Epithelial cell of alveolus of lung (primary cell): ENCODE measurements around the gene HBA1. TPM values are rescaled to one million over a fixed set of nuclear protein-coding genes. Genes with fewer than 3 reads are reported as not detected.

Experiments
- total RNA-seq: library from RNA; depleted of rRNA; stranded (reverse); fragments of >200 nt; gene quantifications from 2 replicates; pipeline ENCODE4 v1.2.1, GENCODE V29; 2015

Gene HBA1
- total RNA-seq = not detected in 2 replicates

DNA sequence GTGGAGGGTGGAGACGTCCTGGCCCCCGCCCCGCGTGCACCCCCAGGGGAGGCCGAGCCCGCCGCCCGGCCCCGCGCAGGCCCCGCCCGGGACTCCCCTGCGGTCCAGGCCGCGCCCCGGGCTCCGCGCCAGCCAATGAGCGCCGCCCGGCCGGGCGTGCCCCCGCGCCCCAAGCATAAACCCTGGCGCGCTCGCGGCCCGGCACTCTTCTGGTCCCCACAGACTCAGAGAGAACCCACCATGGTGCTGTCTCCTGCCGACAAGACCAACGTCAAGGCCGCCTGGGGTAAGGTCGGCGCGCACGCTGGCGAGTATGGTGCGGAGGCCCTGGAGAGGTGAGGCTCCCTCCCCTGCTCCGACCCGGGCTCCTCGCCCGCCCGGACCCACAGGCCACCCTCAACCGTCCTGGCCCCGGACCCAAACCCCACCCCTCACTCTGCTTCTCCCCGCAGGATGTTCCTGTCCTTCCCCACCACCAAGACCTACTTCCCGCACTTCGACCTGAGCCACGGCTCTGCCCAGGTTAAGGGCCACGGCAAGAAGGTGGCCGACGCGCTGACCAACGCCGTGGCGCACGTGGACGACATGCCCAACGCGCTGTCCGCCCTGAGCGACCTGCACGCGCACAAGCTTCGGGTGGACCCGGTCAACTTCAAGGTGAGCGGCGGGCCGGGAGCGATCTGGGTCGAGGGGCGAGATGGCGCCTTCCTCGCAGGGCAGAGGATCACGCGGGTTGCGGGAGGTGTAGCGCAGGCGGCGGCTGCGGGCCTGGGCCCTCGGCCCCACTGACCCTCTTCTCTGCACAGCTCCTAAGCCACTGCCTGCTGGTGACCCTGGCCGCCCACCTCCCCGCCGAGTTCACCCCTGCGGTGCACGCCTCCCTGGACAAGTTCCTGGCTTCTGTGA is at the start of gene HBA1:
HBA1 (plus strand) TSS at position 204 of the 906 bp plus-strand sequence; CDS start at position 241, 37 bp downstream.

DNA sequence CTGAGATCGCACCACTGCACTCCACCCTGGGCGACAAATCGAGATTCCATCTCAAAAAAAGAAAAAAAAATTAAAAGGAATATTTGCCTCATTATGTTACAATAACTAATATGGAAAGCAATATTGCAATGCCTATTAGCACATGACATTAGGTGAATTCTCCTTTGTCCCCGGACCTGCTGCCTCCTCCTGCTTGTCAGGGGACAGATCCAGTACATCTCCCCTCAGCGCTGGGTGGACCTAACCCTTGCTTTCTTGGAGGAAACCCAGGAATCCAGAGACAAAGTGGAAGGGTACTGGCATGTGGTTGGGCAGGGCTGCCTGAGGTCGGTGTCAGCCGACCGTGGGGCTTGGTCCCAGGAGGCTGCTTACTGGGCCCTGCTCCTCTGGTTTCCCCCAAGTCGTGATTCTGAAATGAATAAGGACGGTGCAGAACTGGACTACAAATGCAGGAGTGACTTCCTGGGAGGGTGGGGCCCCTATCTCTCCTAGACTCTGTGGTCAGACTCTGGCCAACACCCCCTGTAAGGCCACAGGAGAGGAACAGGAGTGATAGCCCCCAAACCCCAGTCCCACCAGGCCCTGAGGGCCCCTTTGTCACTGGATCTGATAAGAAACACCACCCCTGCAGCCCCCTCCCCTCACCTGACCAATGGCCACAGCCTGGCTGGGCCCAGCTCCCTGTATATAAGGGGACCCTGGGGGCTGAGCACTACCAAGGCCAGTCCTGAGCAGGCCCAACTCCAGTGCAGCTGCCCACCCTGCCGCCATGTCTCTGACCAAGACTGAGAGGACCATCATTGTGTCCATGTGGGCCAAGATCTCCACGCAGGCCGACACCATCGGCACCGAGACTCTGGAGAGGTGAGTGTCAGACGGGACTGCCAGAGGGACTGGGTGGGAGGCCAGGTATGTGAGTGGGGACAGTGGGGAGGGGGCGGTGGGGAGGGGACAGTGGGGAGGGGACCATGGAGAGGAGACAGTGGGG is 24.0 kb upstream of the HBA1 start, which contains the start of gene HBZ:
HBZ (plus strand) TSS at position 504 of the 988 bp plus-strand sequence; CDS start at position 770, 266 bp downstream.

DNA sequence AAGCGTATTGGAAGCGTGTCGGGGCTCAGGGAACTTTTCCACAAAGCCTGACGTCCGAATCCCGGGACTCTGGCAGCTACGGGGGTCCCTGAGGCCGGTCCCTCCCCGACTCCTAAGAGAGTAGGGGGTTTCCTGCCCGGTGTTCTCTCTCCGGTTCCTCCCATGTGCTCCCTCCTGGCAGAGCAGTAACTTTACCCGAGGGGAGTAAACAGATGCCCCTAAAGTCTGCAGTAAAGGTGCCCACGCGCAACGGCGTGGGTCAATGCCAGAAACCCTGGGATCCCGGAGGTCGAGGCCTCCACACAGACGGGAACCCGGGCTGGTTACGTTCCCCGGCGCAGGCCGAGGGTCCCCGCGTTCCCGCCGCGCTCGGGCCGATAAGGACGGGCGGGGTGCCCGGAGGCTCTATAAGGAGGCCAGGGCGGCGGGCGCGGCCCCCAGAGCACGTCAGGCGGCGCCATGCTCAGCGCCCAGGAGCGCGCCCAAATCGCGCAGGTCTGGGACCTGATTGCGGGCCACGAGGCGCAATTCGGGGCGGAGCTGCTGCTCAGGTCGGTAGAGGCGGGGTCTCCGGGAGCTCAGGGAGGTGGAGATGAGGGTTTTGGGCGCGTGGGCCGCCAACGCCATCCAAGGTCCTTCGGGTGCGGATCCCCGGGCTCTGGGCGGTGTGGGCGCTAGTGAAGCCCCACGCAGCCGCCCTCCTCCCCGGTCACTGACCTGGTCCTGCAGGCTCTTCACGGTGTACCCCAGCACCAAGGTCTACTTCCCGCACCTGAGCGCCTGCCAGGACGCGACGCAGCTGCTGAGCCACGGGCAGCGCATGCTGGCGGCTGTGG is 10.7 kb upstream of the HBA1 start, which contains the start of gene HBM:
HBM (plus strand) TSS at position 440 of the 836 bp plus-strand sequence; CDS start at position 460, 20 bp downstream.

DNA sequence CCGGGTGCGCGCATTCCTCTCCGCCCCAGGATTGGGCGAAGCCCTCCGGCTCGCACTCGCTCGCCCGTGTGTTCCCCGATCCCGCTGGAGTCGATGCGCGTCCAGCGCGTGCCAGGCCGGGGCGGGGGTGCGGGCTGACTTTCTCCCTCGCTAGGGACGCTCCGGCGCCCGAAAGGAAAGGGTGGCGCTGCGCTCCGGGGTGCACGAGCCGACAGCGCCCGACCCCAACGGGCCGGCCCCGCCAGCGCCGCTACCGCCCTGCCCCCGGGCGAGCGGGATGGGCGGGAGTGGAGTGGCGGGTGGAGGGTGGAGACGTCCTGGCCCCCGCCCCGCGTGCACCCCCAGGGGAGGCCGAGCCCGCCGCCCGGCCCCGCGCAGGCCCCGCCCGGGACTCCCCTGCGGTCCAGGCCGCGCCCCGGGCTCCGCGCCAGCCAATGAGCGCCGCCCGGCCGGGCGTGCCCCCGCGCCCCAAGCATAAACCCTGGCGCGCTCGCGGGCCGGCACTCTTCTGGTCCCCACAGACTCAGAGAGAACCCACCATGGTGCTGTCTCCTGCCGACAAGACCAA is 4.0 kb upstream of the HBA1 start, which contains the start of gene HBA2:
HBA2 (plus strand) TSS at position 503 of the 568 bp plus-strand sequence; CDS start at position 540, 37 bp downstream.

DNA sequence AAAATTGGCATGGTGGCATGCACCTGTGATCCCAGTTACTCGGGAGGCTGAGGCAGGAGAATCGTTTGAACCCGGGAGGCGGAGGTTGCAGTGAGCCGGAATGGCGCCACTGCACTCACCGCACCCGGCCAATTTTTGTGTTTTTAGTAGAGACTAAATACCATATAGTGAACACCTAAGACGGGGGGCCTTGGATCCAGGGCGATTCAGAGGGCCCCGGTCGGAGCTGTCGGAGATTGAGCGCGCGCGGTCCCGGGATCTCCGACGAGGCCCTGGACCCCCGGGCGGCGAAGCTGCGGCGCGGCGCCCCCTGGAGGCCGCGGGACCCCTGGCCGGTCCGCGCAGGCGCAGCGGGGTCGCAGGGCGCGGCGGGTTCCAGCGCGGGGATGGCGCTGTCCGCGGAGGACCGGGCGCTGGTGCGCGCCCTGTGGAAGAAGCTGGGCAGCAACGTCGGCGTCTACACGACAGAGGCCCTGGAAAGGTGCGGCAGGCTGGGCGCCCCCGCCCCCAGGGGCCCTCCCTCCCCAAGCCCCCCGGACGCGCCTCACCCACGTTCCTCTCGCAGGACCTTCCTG is 3.7 kb downstream of the HBA1 start, which contains the start of gene HBQ1:
HBQ1 (plus strand) TSS at position 359 of the 575 bp plus-strand sequence; CDS start at position 387, 28 bp downstream.

Other genes with a start within 250 kb of the HBA1 start
- 2.9 and 5.2 TPM in 2 replicates for gene POLR3K, start 123.1 kb upstream of the HBA1 start, total RNA-seq
- gene SNRNP25, start 122.9 kb upstream of the HBA1 start, total RNA-seq = 17.5 and 25.5 TPM in 2 replicates
- 28.1 and 42.7 TPM in 2 replicates for gene RHBDF1, start 104.0 kb upstream of the HBA1 start, total RNA-seq
- 162 and 283 TPM in 2 replicates for gene MPG, start 98.5 kb upstream of the HBA1 start, total RNA-seq
- 17.1 and 26.9 TPM in 2 replicates for gene NPRL3, start 38.0 kb upstream of the HBA1 start, total RNA-seq
- gene HBZ, start 24.0 kb upstream of the HBA1 start, total RNA-seq = not detected in 2 replicates
- gene HBM, start 10.7 kb upstream of the HBA1 start, total RNA-seq = not detected in 2 replicates
- 0.91 TPM in 1 of 2 replicates, not detected in the other for gene HBA2, start 3.8 kb upstream of the HBA1 start, total RNA-seq
- gene HBQ1, start 3.8 kb downstream of the HBA1 start, total RNA-seq = 2.8 TPM in 1 of 2 replicates, not detected in the other
- 24.6 and 84.8 TPM in 2 replicates for gene LUC7L, start 52.8 kb downstream of the HBA1 start, total RNA-seq
- gene FAM234A, start 58.1 kb downstream of the HBA1 start, total RNA-seq = 120 and 127 TPM in 2 replicates
- 0.13 and 0.88 TPM in 2 replicates for gene RGS11, start 99.3 kb downstream of the HBA1 start, total RNA-seq
- gene ARHGDIG, start 103.9 kb downstream of the HBA1 start, total RNA-seq = 0.39 and 0.72 TPM in 2 replicates
- gene PDIA2, start 106.5 kb downstream of the HBA1 start, total RNA-seq = 0.72 TPM in 1 of 2 replicates, not detected in the other
- 17.7 and 20.2 TPM in 2 replicates for gene AXIN1, start 176.0 kb downstream of the HBA1 start, total RNA-seq
- 179 and 184 TPM in 2 replicates for gene MRPL28, start 193.9 kb downstream of the HBA1 start, total RNA-seq
- 53.6 and 64.8 TPM in 2 replicates for gene PGAP6, start 205.3 kb downstream of the HBA1 start, total RNA-seq
- gene NME4, start 220.5 kb downstream of the HBA1 start, total RNA-seq = 174 and 184 TPM in 2 replicates
- gene DECR2, start 225.2 kb downstream of the HBA1 start, total RNA-seq = 12.3 and 14.3 TPM in 2 replicates
- 14.5 and 18.5 TPM in 2 replicates for gene RAB11FIP3, start 249.0 kb downstream of the HBA1 start, total RNA-seq